Measurements from ENCODE around the gene MATN1. TPM values are rescaled to one million over a fixed set of nuclear protein-coding genes. Genes with fewer than 3 reads are reported as not detected.

The MATN1 gene
- total and polyA plus RNA-seq, 2 of the 4 experiments (the other 2 are of a cell fraction), result 0.27 TPM; not detected in 1

- Histone ChIP-seq H2BK20ac (ENCODE audit: low read depth, low read length) (no peak overlapping the region), H2AK9ac (replicated peaks; ENCODE audit: low read depth, low read length, poor library complexity) (peak overlapping the region; percentile 11), H2BK120ac (ENCODE audit: low read depth, low read length) (no peak overlapping the region), H3K14ac (replicated peaks; ENCODE audit: low read depth, low read length) (no peak overlapping the region), H3K9me3 (ENCODE audit: control insufficient read depth, insufficient read depth, low read length) (no peaks in the 10 kb centered on the region), H4K91ac (ENCODE audit: insufficient read depth, low read depth, low read length) (no peak overlapping the region), H2AK5ac (ENCODE audit: low read depth, low read length) (no peak overlapping the region), H3K36me3 (ENCODE audit: control insufficient read depth, insufficient read depth, low read length) (no peaks in the 10 kb centered on the region), H3K9me1 (ENCODE audit: insufficient read depth, low read length) (peaks cover 5% of the 10 kb centered on the region; the same call in 1 of the 2 replicates), H3K27ac (ENCODE audit: insufficient read depth, low read length) (no peak overlapping the region), H2AFZ (replicated peaks; ENCODE audit: low read length, poor library complexity) (no peak overlapping the region), H3K18ac (ENCODE audit: low read depth, low read length) (no peak overlapping the region), H3K23ac (ENCODE audit: low read depth, low read length) (no peak overlapping the region), H3K79me1 (ENCODE audit: low read depth in 1 of 2, low read length in 2 of 2) (no peaks in the 10 kb centered on the region), H3K9ac (ENCODE audit: low read depth, low read length) (no peak overlapping the region), H3K56ac (ENCODE audit: extremely low read depth, insufficient read depth, low read length) (no peak overlapping the region), H4K8ac (ENCODE audit: low read depth in 2 of 2, low read length in 2 of 2) (no peak overlapping the region), H4K20me1 (ENCODE audit: insufficient read depth, low read length) (no peaks in the 10 kb centered on the region), H3K4me2 (ENCODE audit: low read depth, low read length) (no peak overlapping the region), H3K27me3 (ENCODE audit: control insufficient read depth, insufficient read depth, low read length) (peaks cover 19% of the 10 kb centered on the region; the same call in 1 of the 2 replicates), H3K4ac (ENCODE audit: low read depth, low read length) (no peak overlapping the region), H3K4me1 (ENCODE audit: control insufficient read depth, insufficient read depth, low read length) (peaks cover 5% of the 10 kb centered on the region), H3K4me3 (ENCODE audit: insufficient read depth, low read depth, low read length) (no peak overlapping the region), H2BK15ac (ENCODE audit: low read depth, low read length) (no peak overlapping the region), H4K5ac (ENCODE audit: low read depth, low read length) (no peak overlapping the region), H2BK5ac (ENCODE audit: low read depth, low read length, poor library complexity, severe bottlenecking) (no peak overlapping the region)
- POLR2A ChIA-PET (ENCODE audit: unreplicated experiment), result no interaction called here
- BruUV-seq (replicated peaks), result no TSS peak
- CTCF ChIA-PET, result interaction anchor here (0.6 to 1.6 kb wide), 2 partner anchors 17 to 36 kb away, joined by 3 to 5 read pairs; no protein-coding TSS in a partner anchor
- DNase-seq (no peak), ATAC-seq (ENCODE audit: low read depth) (no peak)
- dilution Hi-C loops (cut with HindIII; ENCODE audit: low sequenced_read_pairs, unreplicated experiment) (no loop called here), intact Hi-C loops (cut with micrococcal nuclease) (no loop called here), in situ Hi-C loops (cut with MboI; ENCODE audit: low sequenced_read_pairs) (no loop called here)
- TF ChIP-seq USF2 (IDR thresholded peaks at IDR 0.05; ENCODE audit: low read depth, low read length) (no peak), RFX5 (IDR thresholded peaks at IDR 0.05; ENCODE audit: low read depth, low read length) (no peak), CHD1 (IDR thresholded peaks at IDR 0.05; ENCODE audit: low read depth, low read length) (no peak), MXI1 (IDR thresholded peaks at IDR 0.05; ENCODE audit: borderline replicate concordance, low read depth, low read length) (no peak), SMC3 (IDR thresholded peaks at IDR 0.05; ENCODE audit: low read depth, low read length) (no peak), MAFK (IDR thresholded peaks at IDR 0.05; ENCODE audit: low read depth, low read length) (no peak), POLR2A (IDR thresholded peaks at IDR 0.05; ENCODE audit: low read depth, low read length) (no peak), CEBPB (IDR thresholded peaks at IDR 0.05; ENCODE audit: low read depth, low read length) (no peak)
- WGBS, 2 experiments (ENCODE audit: extremely low coverage in 2 of 2, insufficient read length in 1 of 2), result 55% methylated on average over 2 of the region's 4 CpGs; no CpG with 5 or more reads in 1 of the 2 experiments
Observed at GRCh38 chr1:30743584-30744059, 20.2 kb upstream of the MATN1 start.

Measured in IMR-90 (cell line).